H1 (cell line): ENCODE data around the gene TCF20. TPM values are rescaled to one million over a fixed set of nuclear protein-coding genes. Genes with fewer than 3 reads are reported as not detected.

Experiments
- BRCA1 ChIP-seq: IDR thresholded peaks from 2 replicates; pipeline ENCODE4 v1.6.1; 2012; ENCODE audit warnings: low read depth, low read length, improper control_type of control experiment
- EGR1 ChIP-seq: IDR thresholded peaks from 2 replicates; pipeline ENCODE4 v1.6.1; 2011; ENCODE audit warnings: low read depth, low read length, borderline replicate concordance
- KDM1A ChIP-seq: fragments of 200-600, 300-600 bp; sonication (generic); IDR thresholded peaks from 2 replicates; pipeline ENCODE4 v1.7.1; 2016; ENCODE audit warnings: mild to moderate bottlenecking, low read length, borderline replicate concordance
- PHF8 ChIP-seq: fragments of 200-600 bp; sonication (generic); conservative IDR thresholded peaks from 2 replicates; pipeline ENCODE4 v1.7.1; 2012; ENCODE audit warnings: low read depth, mild to moderate bottlenecking, inconsistent platforms, low read length, moderate library complexity
- POU5F1 ChIP-seq: IDR thresholded peaks from 2 replicates; pipeline ENCODE4 v1.6.1; 2011; ENCODE audit warnings: low read depth, mild to moderate bottlenecking, low read length, moderate library complexity
- RXRA ChIP-seq: IDR thresholded peaks from 2 replicates; pipeline ENCODE4 v1.6.1; 2011; ENCODE audit warnings: low read depth, mild to moderate bottlenecking, low read length, moderate library complexity; ENCODE audit not compliant: insufficient read depth
- TAF7 ChIP-seq: optimal IDR thresholded peaks from 2 replicates; pipeline ENCODE3; 2011; ENCODE audit warnings: low read depth, mild to moderate bottlenecking, inconsistent platforms, low read length, moderate library complexity, borderline replicate concordance
- TBP ChIP-seq: IDR thresholded peaks from 2 replicates; pipeline ENCODE4 v1.6.1; 2011; ENCODE audit warnings: low read depth, low read length, improper control_type of control experiment
- TCF12 ChIP-seq: IDR thresholded peaks from 2 replicates; pipeline ENCODE4 v1.6.1; 2011; ENCODE audit warnings: low read depth, mild to moderate bottlenecking, low read length
- polyA plus RNA-seq, 7 experiments: library from polyadenylated mRNA; depleted of rRNA in 3 of 7; stranded (reverse) in 5 of 7; unstranded in 2 of 7; fragments of >200 nt in 5 of 7; fragments of 200-250 nt in 2 of 7; gene quantifications; 1 replicate in 5 of 7; 2 replicates in 1 of 7; 4 replicates in 1 of 7; pipeline versions ENCODE4 v1.2.1 to v1.2.3, GENCODE V29; 2011 to 2013; ENCODE audit warnings: missing spikeins in 2 of 7, mixed read lengths in 2 of 7
- total RNA-seq: library from RNA; stranded (reverse); fragmentation: NEBNext Ultra II Directional; extraction: Animal tissue kit (Norgen Biotek cat#: 25700); gene quantifications from 2 replicates; pipeline ENCODE4 v1.2.1, GENCODE V29; 2021
- TF ChIP-seq, protein P1 (sequence below): fragments of 300-600 bp; sonication (generic); IDR thresholded peaks from 2 replicates; pipeline ENCODE4 v1.7.1; 2012; ENCODE audit warnings: low read length, moderate library complexity, mild to moderate bottlenecking, inconsistent platforms; ENCODE audit not compliant: insufficient replicate concordance
- TF ChIP-seq, protein P2 (sequence below): IDR thresholded peaks from 2 replicates; pipeline ENCODE4 v1.6.1; 2012; ENCODE audit warnings: inconsistent platforms

The TCF20 gene
- total and polyA plus RNA-seq, 2 of the 8 experiments (the other 6 are each of a cell fraction or from before 2014, with no cell fraction given): 22.0 to 79.8 TPM

DNA sequence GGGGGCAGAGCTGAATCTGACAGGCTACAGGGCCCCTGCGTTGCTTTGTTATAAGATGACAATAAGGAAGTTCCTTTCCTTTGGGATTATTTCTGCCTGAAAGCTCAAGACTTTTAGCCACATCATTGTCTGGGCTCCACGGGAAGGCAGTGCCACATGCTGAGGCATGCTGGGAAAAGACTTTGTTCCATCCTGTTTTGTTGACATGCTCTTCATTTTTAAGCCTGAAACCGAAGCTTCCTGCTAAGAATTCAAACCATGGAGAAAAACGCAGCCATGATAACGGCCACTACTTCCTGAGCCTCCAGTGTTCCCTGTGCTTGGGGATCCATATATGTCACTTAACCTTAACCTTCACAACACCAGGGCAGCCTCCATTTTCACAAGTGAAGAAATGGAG lies 5.5 kb upstream of the TCF20 start (continued):
- no peak for TF ChIP-seq KDM1A
- TF ChIP-seq PHF8: no peak
- TF ChIP-seq BRCA1: no peak
- no peak for TF ChIP-seq EGR1
- TF ChIP-seq RXRA: no peak
- TF ChIP-seq, protein P1, sequence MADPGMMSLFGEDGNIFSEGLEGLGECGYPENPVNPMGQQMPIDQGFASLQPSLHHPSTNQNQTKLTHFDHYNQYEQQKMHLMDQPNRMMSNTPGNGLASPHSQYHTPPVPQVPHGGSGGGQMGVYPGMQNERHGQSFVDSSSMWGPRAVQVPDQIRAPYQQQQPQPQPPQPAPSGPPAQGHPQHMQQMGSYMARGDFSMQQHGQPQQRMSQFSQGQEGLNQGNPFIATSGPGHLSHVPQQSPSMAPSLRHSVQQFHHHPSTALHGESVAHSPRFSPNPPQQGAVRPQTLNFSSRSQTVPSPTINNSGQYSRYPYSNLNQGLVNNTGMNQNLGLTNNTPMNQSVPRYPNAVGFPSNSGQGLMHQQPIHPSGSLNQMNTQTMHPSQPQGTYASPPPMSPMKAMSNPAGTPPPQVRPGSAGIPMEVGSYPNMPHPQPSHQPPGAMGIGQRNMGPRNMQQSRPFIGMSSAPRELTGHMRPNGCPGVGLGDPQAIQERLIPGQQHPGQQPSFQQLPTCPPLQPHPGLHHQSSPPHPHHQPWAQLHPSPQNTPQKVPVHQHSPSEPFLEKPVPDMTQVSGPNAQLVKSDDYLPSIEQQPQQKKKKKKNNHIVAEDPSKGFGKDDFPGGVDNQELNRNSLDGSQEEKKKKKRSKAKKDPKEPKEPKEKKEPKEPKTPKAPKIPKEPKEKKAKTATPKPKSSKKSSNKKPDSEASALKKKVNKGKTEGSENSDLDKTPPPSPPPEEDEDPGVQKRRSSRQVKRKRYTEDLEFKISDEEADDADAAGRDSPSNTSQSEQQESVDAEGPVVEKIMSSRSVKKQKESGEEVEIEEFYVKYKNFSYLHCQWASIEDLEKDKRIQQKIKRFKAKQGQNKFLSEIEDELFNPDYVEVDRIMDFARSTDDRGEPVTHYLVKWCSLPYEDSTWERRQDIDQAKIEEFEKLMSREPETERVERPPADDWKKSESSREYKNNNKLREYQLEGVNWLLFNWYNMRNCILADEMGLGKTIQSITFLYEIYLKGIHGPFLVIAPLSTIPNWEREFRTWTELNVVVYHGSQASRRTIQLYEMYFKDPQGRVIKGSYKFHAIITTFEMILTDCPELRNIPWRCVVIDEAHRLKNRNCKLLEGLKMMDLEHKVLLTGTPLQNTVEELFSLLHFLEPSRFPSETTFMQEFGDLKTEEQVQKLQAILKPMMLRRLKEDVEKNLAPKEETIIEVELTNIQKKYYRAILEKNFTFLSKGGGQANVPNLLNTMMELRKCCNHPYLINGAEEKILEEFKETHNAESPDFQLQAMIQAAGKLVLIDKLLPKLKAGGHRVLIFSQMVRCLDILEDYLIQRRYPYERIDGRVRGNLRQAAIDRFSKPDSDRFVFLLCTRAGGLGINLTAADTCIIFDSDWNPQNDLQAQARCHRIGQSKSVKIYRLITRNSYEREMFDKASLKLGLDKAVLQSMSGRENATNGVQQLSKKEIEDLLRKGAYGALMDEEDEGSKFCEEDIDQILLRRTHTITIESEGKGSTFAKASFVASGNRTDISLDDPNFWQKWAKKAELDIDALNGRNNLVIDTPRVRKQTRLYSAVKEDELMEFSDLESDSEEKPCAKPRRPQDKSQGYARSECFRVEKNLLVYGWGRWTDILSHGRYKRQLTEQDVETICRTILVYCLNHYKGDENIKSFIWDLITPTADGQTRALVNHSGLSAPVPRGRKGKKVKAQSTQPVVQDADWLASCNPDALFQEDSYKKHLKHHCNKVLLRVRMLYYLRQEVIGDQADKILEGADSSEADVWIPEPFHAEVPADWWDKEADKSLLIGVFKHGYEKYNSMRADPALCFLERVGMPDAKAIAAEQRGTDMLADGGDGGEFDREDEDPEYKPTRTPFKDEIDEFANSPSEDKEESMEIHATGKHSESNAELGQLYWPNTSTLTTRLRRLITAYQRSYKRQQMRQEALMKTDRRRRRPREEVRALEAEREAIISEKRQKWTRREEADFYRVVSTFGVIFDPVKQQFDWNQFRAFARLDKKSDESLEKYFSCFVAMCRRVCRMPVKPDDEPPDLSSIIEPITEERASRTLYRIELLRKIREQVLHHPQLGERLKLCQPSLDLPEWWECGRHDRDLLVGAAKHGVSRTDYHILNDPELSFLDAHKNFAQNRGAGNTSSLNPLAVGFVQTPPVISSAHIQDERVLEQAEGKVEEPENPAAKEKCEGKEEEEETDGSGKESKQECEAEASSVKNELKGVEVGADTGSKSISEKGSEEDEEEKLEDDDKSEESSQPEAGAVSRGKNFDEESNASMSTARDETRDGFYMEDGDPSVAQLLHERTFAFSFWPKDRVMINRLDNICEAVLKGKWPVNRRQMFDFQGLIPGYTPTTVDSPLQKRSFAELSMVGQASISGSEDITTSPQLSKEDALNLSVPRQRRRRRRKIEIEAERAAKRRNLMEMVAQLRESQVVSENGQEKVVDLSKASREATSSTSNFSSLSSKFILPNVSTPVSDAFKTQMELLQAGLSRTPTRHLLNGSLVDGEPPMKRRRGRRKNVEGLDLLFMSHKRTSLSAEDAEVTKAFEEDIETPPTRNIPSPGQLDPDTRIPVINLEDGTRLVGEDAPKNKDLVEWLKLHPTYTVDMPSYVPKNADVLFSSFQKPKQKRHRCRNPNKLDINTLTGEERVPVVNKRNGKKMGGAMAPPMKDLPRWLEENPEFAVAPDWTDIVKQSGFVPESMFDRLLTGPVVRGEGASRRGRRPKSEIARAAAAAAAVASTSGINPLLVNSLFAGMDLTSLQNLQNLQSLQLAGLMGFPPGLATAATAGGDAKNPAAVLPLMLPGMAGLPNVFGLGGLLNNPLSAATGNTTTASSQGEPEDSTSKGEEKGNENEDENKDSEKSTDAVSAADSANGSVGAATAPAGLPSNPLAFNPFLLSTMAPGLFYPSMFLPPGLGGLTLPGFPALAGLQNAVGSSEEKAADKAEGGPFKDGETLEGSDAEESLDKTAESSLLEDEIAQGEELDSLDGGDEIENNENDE: peak; percentile 20
- TF ChIP-seq TCF12: 0 out of 2 replicates have a peak, but pooled peaks have one; percentile 5
- TF ChIP-seq TAF7: no peak
- TF ChIP-seq TBP: no peak
- TF ChIP-seq, protein P2, sequence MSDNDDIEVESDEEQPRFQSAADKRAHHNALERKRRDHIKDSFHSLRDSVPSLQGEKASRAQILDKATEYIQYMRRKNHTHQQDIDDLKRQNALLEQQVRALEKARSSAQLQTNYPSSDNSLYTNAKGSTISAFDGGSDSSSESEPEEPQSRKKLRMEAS: peak; percentile 40
- peak; percentile 39; the same call in 1 of the 2 replicates for TF ChIP-seq POU5F1
